Activated CD8-positive, alpha-beta memory T cell treated with anti-CD3 and anti-CD28 coated beads, Interleukin-2, amount 50 U/mL, for 24 hours (primary cell): ENCODE results near the gene CASP1.
"Not testable (repeated sequence)": the region's sequence is repeated elsewhere in the genome, so short reads cannot be mapped to it uniquely, and the experiment has no call there.

ENCODE experiments used
- DNase-seq: peaks from one replicate; pipeline ENCODE4 v3.0.0-alpha.2; 2020; ENCODE audit errors: extremely low read depth

The CASP1 gene

DNA sequence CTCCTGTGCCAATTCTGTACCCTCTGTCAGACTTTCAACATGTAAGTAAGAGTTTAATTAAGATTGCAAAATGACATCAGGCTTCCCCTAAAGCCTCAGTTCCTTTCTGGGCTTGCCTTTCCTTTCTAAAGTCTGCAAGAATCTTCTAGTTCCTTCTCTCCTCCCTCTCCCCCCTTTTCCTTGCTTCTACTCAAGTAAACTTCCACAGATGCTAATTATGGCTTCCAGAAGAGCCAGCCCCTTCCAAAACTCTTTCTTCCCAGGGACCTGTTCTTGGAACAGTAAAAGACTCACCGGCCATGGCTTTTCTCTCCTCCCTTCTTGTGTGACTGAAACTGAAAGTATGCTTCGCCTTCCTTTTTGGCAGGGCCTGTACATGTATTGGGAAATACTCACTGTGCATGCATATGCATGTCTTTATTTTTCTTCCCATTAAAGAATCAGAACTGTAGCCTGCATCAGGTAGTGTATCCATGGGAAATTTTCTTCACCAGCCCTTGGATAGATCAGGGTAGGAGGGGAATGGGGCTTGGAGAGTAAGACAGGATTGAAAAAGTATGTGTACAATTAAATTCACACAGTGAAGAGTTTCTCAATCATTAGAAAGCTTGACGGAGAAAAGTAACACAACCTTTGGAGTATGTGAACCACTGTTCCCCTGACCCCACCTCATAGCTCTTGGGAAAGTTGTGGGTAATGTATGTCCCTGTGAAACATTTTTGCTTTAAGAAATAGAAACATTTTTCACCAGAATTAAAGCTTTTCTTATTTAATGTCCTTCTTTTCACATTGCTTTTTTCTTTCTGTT, at the start of gene CASP1:
Gene CASP1, minus strand, starts transcription at position 332 of the 808 bp plus-strand sequence. Its CDS starts 31 bp downstream, at position 301.
- no peak for DNase-seq

- DNase-seq = no peak
Measured at GRCh38 chr11:105081412-105082150, 46.6 kb upstream of the CASP1 start.

DNA sequence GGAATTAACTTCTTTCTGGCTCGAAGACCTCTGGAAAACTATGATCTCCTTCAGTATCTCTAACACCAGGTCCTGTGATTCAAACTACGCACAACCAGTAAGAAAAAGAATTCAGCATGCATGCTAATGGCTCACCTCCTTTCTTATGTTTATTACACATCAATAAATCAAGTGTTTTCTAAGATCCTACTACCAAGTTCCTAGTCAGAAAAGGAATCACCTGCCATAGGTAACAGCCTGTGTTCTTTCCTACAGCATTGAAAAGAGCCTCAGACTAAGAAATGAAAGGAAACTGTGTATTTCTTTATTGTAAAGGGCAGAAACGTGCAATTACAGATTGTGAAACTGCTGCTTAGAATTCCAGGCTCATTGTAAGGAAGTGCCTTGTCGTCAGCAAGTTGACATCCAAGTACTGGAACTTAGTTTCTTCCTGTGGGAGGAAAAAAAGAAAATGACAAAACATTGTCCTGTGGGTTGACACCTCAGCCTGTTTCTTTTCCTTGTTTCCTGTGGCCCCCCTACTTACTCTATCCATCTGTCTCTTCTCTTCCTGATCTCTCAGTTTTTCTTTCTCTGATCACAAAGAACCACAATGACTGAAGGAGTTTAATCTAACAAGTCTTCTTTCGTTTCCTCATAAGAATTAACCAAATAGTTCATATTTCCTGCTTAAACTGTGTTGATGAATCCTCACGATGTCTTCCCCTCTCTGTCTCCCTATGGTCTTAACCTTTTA, 45.4 kb upstream of the CASP1 start:
- not testable (repeated sequence) for DNase-seq

DNA sequence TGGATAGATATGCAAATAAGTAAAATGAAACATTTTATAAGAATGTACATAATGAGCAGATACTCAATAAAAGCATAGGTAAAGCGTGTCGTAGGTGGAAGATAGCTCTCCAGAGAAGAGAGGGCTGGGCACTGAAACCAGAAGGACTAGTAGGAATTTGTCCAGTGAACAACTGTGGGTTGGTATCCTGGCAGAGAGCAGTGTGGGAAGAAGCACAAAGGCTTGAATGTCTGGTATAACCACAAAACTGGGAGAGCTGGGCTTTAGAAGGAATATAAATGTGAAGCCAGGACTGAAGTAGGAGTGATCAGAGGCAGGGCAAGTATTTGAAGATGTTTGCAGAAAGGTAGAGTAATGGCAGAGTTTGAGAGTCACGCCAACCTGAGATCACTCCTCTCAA, 43.3 kb upstream of the CASP1 start:
- no peak for DNase-seq

- not testable (repeated sequence) for DNase-seq
Measured at GRCh38 chr11:105077141-105077790, 42.3 kb upstream of the CASP1 start.

- DNase-seq = no peak
Measured at GRCh38 chr11:105074166-105074530, 39.2 kb upstream of the CASP1 start.

DNA sequence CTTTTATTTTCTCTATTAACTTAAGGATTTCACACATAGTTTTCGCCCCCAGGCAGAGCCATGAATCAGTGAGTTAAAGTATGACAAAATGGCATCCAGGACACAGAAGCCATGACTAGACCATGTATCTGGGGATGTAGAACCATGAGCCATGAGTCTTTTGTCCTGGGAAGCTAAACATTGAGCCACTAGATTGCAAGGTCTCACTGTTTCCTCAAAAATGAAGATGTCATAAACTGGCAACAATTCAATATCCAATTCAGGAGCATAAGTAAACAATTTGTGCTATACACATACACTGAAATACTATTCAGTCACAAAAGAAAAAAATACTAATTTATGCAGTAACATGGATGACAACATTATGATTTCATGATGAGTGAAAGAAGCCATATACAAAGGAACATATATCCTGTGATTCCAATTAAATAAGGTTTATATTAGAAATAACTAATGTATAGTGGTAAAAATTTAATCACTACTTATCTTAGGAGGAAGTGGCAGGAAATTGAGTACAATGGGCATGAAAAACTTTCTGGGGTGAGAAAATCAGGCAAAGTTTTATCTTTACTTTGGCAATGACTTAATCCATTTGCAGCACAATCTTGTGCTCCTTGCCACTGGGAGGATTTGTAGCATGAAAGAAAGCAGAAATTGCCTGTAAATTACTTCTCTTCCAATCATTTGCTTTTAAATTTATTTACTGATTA, 38.7 kb upstream of the CASP1 start:
- no peak for DNase-seq

- DNase-seq = not testable (repeated sequence)
Measured at GRCh38 chr11:105072080-105072479, 37.1 kb upstream of the CASP1 start.

DNA sequence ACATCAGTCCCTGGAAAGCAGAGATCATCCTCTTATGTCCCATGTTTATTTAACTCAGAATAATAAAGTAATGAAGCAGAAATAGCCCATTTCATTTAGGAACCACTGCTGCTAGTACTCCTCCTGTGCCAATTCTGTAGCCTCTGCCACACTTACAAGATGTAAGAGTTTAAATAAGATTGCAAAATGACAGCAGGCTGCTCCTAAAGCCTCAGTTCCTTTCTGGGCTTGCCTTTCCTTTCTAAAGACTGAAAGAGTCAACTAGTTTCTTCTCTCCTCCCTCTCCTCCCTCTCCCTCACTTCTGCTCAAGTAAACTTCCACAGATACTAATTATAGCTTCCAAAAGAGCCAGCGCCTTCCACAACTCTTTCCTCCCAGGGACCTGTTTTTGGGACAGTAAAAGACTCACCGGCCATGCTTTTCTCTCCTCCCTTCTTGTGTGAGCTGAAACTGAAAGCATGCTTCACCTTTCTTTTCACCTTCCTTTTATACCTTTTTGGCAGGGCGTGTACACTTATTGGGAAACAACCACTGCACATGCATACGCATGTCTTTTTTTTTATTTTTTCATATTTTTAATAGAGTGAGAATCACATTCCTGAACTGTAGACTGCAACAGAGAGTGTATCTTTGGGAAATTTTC, 36.3 kb upstream of the CASP1 start:
- DNase-seq = no peak

DNA sequence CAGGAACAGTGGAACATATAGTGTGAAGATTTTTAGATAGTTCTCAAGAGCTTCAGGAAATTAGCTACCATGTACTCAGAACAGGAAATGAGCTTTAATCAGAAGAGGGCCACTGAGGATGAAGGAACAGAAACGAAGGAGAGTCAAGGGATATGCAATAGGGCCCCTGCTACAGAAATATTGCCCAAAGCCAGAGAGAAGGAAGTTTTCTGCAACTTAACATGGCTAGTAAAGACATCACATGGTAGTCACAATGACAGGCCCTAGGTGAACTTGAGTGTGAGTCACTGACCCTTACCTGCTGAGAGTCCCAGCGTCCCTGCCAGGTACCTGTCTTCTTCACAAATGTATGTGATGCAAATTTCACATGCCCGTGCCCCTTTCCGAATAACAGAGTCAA, 35.4 kb upstream of the CASP1 start:
- no peak for DNase-seq

DNA sequence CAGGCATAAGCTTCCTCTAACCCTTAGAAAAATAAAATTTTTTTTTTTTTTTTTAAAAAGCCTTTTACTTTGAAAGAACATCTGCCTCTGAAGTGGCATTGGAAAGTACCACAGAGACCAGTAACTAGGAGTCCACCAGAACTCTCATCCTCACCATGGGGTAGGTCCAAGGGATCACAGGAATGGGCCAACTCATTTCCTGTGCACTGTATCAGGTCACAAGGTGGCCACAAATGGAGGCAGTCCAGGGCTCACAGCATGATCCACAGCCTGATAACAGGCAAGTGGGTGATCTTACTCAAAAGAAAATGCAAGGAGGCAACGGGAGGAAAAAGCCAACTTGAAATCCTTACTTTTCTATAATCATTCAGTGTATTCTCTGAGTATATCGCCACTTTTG, 34.8 kb upstream of the CASP1 start:
- not testable (repeated sequence) for DNase-seq

DNA sequence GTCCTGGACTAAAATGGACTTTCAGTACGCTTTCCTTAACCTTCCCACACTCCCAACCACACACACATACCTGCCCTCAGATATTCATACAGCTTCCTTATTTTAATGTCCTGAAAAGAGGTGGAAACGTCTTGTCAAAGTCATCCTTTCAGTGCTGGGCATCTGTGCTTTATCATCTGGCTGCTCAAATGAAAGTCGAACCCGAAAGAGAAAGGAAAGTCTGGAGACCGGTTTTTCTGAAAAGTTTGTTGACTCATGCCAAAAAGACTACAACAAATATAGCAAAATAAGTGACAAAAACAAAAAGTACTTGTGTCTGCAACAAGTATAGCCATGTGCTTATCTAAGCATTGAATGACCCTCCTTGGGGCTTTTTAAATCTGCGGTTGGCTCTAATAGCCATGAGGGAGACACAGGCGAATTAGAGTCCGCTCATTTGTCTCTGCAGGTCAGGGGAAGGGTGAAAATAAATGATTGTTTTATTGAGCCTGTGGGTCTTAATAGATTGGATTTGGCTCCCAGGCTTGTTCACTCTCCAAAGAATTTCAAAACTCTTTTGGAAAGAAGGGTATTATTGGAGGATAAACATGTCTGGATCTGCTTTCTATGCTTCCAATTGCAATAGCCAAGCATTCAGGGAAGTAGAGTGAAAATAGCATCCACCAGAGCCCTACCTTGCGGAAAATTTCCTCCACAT, 28.4 kb upstream of the CASP1 start:
- not testable (repeated sequence) for DNase-seq

DNA sequence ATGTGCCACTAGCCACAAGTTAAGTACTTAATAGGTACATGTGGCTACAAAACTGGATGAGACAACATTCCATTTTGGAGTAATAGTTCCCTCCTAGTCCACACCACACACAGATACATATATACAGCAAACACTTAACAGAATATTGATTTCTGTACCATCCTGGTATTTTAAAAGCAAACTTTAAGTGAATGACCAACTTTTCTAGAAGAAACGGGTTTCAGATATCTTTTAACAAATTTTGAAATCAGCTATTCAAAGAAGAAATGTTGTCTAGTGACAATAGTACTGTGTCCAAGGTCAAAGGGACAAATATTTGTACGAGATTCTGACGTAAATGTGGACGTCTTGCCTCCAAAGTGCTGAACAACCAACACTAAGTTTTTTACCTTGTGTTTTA, 22.5 kb upstream of the CASP1 start:
- DNase-seq = no peak

GRCh38 chr11:105056446-105056845, 21.5 kb upstream of the CASP1 start:
- DNase-seq = no peak

DNA sequence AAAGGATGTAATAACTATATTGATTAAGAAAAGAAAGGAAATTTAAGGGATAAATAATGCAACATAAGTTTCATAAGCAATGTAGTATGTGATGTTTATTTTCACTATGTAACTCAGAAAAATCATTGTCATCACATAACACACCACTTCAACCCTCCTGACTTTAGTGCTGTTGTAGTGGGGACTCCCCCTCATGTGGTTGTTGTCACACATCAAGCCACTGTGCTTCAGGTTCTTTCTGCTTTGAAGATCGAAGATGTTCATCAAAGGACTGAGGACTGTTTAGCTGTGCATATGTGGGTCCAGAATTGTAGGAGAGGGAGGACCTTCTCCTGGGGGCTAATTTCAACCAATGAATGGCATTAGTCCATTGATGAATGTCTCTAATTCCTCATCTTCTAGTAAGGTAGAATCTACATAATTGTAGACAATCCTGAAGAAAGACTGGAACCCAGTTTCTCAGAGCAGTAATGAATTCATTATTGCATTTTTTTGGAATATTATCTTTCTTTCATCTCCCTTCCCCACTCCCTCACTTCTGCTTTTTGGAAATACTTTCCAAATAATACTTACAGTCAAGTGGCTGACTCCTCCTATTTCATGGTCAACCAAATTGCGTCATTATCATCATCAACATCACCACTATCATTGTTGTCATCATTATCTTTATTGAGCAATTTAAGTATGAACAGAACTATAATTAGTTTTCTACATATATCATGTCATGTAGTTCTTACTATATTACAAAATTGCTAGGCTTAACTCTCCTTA, 20.0 kb upstream of the CASP1 start:
- no peak for DNase-seq

DNA sequence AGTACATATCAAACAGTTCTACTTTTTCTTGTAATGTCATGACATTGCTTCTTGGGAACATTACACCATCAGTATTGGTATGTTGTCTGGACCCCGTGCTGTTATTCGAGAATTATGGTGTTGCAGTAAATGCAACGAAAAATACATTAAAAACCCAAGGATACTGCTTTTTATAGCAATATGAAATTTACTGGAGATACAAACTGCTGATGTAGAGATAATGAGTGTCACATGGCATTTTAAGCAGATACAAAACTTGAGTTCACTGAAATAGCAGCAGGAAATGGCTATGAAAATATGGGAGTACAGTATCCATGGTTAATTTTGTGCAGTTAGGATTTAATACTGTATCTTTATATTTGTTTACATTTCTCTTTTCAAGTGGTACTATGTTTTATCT, 17.5 kb upstream of the CASP1 start:
- DNase-seq = no peak

GRCh38 chr11:105051559-105051958, 16.6 kb upstream of the CASP1 start:
- no peak for DNase-seq

GRCh38 chr11:105049481-105049880, 14.5 kb upstream of the CASP1 start:
- DNase-seq = no peak

DNA sequence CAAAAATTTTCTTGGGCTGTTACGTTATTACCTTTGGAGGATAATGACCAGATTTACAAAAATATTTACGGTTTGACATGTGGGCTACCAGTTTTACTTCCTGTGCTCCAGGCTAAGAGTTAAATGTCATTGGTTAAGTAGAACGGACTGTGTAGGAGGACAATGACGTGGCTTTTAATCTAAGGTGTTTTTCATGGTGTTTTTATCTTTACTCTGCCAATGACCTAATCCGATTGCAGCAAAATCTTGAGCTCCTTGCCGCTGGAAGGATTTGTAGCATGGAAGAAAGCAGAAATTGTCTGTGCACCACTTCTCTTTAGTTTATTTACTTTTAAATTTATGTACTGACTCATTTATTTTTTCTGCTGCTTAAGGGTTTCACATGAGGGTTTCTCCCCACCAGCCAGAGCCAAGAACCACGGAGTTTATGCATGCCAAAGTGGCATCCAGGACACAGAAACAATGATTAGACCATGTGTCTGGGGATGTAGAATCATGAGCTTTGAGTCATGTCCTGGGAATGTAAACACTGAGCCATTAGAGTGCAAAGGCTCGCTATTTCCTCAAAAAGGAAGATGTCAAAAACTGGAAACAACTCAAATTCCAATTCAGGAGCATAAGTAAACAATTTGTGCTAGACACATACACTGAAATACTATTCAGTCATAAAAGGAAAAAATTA, 12.1 kb upstream of the CASP1 start:
- no peak for DNase-seq
